GM19455 (cell line): ENCODE measurements around the gene PARD3.

ENCODE experiments used
- ATAC-seq: cut with Tn5 transposase; IDR thresholded peaks from one replicate; pipeline ENCODE4 v1.9.1; 2021; ENCODE audit not compliant: unreplicated experiment

PARD3 gene

GRCh38 chr10:34697351-34698247 is 117.5 kb downstream of the PARD3 start:
- ATAC-seq: no peak

GRCh38 chr10:34696423-34696822 is 118.7 kb downstream of the PARD3 start:
- ATAC-seq: no peak

- no peak for ATAC-seq
These were observed 124.6 kb downstream of the PARD3 start for GRCh38 chr10:34690383-34691049.

GRCh38 chr10:34689053-34689452 is 126.0 kb downstream of the PARD3 start:
- no peak for ATAC-seq

- ATAC-seq: no peak
These were observed 127.5 kb downstream of the PARD3 start for GRCh38 chr10:34687434-34688210.

- no peak for ATAC-seq
These were observed 132.5 kb downstream of the PARD3 start for GRCh38 chr10:34682580-34682979.

- no peak for ATAC-seq
These were observed 133.2 kb downstream of the PARD3 start for GRCh38 chr10:34681933-34682332.

- ATAC-seq: no peak
These were observed 135.9 kb downstream of the PARD3 start for GRCh38 chr10:34679177-34679576.

- no peak for ATAC-seq
These were observed 137.5 kb downstream of the PARD3 start for GRCh38 chr10:34677591-34677990.

- no peak for ATAC-seq
These were observed 138.0 kb downstream of the PARD3 start for GRCh38 chr10:34677132-34677531.

- ATAC-seq: no peak
These were observed 140.9 kb downstream of the PARD3 start for GRCh38 chr10:34674176-34674575.

GRCh38 chr10:34670081-34670480 is 145.0 kb downstream of the PARD3 start:
- no peak for ATAC-seq

- no peak for ATAC-seq
These were observed 146.0 kb downstream of the PARD3 start for GRCh38 chr10:34669079-34669478.

GRCh38 chr10:34667177-34667576 is 147.9 kb downstream of the PARD3 start:
- ATAC-seq: no peak

- ATAC-seq: no peak
These were observed 148.9 kb downstream of the PARD3 start for GRCh38 chr10:34666008-34666704.

GRCh38 chr10:34664706-34665105 is 150.4 kb downstream of the PARD3 start:
- no peak for ATAC-seq

- ATAC-seq: no peak
These were observed 153.5 kb downstream of the PARD3 start for GRCh38 chr10:34661580-34661979.

- no peak for ATAC-seq
These were observed 156.2 kb downstream of the PARD3 start for GRCh38 chr10:34658934-34659333.

GRCh38 chr10:34656661-34657060 is 158.4 kb downstream of the PARD3 start:
- no peak for ATAC-seq

- ATAC-seq: no peak
These were observed 159.6 kb downstream of the PARD3 start for GRCh38 chr10:34655286-34656170.
